ENCODE measurements around the gene CNN3. TPM values are rescaled to one million over a fixed set of nuclear protein-coding genes. Genes with fewer than 3 reads are reported as not detected.

The CNN3 gene
- total RNA-seq, 2 donors from 2014 or later = 275 to 308 TPM

DNA sequence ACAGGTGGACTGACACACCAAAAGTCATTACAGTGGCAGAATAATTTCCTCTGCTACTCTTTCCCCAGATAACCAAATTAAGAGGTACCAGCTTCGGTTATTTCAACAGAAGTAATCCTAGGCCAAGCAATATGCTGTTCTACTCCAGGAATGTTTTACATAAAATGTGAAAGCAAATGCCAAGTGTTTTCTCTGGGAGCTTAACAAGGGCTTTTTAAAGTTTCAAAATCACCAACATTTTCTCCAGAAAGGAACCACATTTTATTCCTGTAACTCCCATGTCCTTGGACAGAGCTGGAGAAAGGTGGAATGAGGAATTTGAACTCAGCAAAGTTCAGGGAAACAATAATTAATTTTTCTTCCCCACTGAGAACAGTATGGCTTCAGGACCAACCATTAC is 27.2 kb downstream of the CNN3 start:
- 89 to 93% methylated on average over 1 of the region's 1 CpG for WGBS, 2 experiments (ENCODE audit: insufficient coverage in 1 of 2, insufficient read length in 1 of 2)
- Mint-ChIP-seq H3K4me3 (no peak overlapping the region), H3K27me3 (ENCODE audit: insufficient read depth) (no peaks in the 10 kb centered on the region), H3K4me1 (peaks cover 2% of the 10 kb centered on the region), H3K36me3 (ENCODE audit: low read depth) (peaks cover 72% of the 10 kb centered on the region), H3K27ac (no peak overlapping the region), H3K9me3 (no peaks in the 10 kb centered on the region)
- H3K4me3 ChIP-seq (ENCODE audit: low read length) = no peak overlapping the region
- no peak for DNase-seq
- no peaks in the 10 kb centered on the region for H3K4me1 ChIP-seq (ENCODE audit: control insufficient read depth, insufficient read depth, low read length)
- H3K9ac ChIP-seq (ENCODE audit: extremely low read depth, low read length, poor library complexity, severe bottlenecking) = no peak overlapping the region
- H3K27me3 ChIP-seq (ENCODE audit: control insufficient read depth, insufficient read depth, low read length, poor library complexity, severe bottlenecking) = no peaks in the 10 kb centered on the region
- H3K27ac ChIP-seq (ENCODE audit: low read depth, low read length) = no peak overlapping the region
- H3K9me3 ChIP-seq (ENCODE audit: control insufficient read depth, low read length) = no peaks in the 10 kb centered on the region
- H3K36me3 ChIP-seq (ENCODE audit: control insufficient read depth, insufficient read depth, low read length) = peaks cover 91% of the 10 kb centered on the region
- TF ChIP-seq, protein P1, sequence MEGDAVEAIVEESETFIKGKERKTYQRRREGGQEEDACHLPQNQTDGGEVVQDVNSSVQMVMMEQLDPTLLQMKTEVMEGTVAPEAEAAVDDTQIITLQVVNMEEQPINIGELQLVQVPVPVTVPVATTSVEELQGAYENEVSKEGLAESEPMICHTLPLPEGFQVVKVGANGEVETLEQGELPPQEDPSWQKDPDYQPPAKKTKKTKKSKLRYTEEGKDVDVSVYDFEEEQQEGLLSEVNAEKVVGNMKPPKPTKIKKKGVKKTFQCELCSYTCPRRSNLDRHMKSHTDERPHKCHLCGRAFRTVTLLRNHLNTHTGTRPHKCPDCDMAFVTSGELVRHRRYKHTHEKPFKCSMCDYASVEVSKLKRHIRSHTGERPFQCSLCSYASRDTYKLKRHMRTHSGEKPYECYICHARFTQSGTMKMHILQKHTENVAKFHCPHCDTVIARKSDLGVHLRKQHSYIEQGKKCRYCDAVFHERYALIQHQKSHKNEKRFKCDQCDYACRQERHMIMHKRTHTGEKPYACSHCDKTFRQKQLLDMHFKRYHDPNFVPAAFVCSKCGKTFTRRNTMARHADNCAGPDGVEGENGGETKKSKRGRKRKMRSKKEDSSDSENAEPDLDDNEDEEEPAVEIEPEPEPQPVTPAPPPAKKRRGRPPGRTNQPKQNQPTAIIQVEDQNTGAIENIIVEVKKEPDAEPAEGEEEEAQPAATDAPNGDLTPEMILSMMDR (conservative IDR thresholded peaks at IDR 0.05) = no peak

DNA sequence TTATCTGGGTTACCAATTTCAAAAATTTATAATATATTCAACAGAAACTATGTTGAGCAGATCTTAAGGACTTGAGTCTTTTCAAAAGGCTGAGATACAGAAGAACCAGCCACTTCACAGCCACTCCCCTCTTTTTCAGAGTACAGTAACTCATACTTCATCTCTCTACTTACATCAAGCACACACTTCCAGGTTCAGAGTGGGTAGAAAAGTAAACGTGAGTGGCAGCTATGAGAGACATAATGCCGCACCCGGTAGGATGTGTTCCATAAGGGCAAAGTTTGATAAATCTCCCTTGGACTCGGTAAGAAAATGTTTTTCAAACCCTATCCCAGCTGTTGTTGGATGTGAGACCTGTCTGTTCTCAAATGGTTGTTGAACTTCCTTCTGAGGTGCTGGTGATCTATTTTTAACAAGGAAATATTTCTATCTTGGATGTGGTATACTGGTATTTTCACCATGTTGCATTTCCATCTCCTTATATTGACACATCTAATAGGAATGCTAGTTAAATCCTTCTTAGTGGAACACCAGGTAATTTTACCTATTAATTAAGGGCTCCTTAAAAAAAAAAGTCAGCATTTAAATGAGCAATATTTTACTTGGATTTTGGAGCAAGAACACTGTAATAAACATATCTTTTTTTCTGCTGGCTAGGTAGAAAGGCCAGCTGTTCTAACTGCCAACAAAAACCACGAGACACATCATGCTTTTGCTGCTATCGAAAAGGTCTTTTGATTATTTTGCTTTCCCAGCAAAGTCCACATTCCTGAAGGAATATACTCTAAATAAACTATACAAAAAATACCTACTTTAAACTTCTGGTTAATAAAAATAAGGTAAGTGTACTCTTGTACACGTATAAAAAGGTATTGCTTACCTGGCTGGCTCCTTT is 28.2 kb downstream of the CNN3 start:
- Histone ChIP-seq H3K4me3 (ENCODE audit: low read length) (no peak overlapping the region), H3K27me3 (ENCODE audit: control insufficient read depth, insufficient read depth, low read length, poor library complexity, severe bottlenecking) (no peaks in the 10 kb centered on the region), H3K27ac (ENCODE audit: low read depth, low read length) (no peak overlapping the region), H3K4me1 (ENCODE audit: control insufficient read depth, insufficient read depth, low read length) (no peaks in the 10 kb centered on the region), H3K36me3 (ENCODE audit: control insufficient read depth, insufficient read depth, low read length) (peaks cover 92% of the 10 kb centered on the region), H3K9ac (ENCODE audit: extremely low read depth, low read length, poor library complexity, severe bottlenecking) (no peak overlapping the region), H3K9me3 (ENCODE audit: control insufficient read depth, low read length) (no peaks in the 10 kb centered on the region)
- TF ChIP-seq, protein P1 (conservative IDR thresholded peaks at IDR 0.05) = no peak
- Mint-ChIP-seq H3K4me1 (peaks cover 11% of the 10 kb centered on the region), H3K9me3 (no peaks in the 10 kb centered on the region), H3K27me3 (ENCODE audit: insufficient read depth) (no peaks in the 10 kb centered on the region), H3K36me3 (ENCODE audit: low read depth) (peaks cover 75% of the 10 kb centered on the region), H3K27ac (no peak overlapping the region), H3K4me3 (no peak overlapping the region)
- WGBS, 2 experiments (ENCODE audit: insufficient coverage in 1 of 2, insufficient read length in 1 of 2) = 97% methylated on average over 5 to 7 of the region's 7 CpGs
- no peak for DNase-seq

DNA sequence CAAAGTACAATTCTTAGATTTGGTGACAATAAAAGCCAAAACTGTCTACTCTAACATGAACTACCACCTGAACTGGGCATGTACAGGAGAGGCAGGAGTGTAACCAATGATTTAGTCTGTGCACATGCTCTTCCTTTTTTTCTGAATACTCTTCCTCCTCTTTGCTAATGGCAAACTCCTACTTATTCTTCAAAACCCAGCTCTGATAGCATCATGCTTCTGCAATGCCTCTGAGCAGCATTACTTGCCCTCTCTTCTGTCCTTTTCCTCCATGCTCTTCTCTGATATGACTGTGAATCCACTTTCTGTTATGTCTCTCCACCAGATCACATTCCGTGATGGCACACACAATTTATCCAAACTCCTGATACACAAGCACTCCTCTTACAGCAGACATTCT is 31.4 kb downstream of the CNN3 start:
- peaks cover 77% of the 10 kb centered on the region for H3K36me3 ChIP-seq (ENCODE audit: control insufficient read depth, insufficient read depth, low read length)
- Mint-ChIP-seq H3K27me3 (ENCODE audit: insufficient read depth) (no peaks in the 10 kb centered on the region), H3K9me3 (no peaks in the 10 kb centered on the region), H3K36me3 (ENCODE audit: low read depth) (peaks cover 70% of the 10 kb centered on the region), H3K27ac (no peak overlapping the region), H3K4me3 (no peak overlapping the region), H3K4me1 (peaks cover 11% of the 10 kb centered on the region)
- no peaks in the 10 kb centered on the region for H3K4me1 ChIP-seq (ENCODE audit: control insufficient read depth, insufficient read depth, low read length)
- H3K4me3 ChIP-seq (ENCODE audit: low read length) = no peak overlapping the region
- H3K9me3 ChIP-seq (ENCODE audit: control insufficient read depth, low read length) = no peaks in the 10 kb centered on the region
- no peak overlapping the region for H3K27ac ChIP-seq (ENCODE audit: low read depth, low read length)
- 91 to 100% methylated on average over 1 of the region's 1 CpG for WGBS, 2 experiments (ENCODE audit: insufficient coverage in 1 of 2, insufficient read length in 1 of 2)
- DNase-seq = no peak
- H3K9ac ChIP-seq (ENCODE audit: extremely low read depth, low read length, poor library complexity, severe bottlenecking) = no peak overlapping the region
- H3K27me3 ChIP-seq (ENCODE audit: control insufficient read depth, insufficient read depth, low read length, poor library complexity, severe bottlenecking) = no peaks in the 10 kb centered on the region
- TF ChIP-seq, protein P1 (conservative IDR thresholded peaks at IDR 0.05) = no peak

All from endodermal cell (in vitro differentiated cells).